CD14-positive monocyte (primary cell): ENCODE measurements around the gene ZNF488. TPM values are rescaled to one million over a fixed set of nuclear protein-coding genes. Genes with fewer than 3 reads are reported as not detected.

Experiments used
- DNase-seq, 3 donors: peaks; one replicate each; pipeline ENCODE4 v3.0.0-alpha.2; 2011 to 2022
- H2AFZ ChIP-seq: 2 replicates; pipeline ENCODE4 v1.6.0; 2012; ENCODE audit warnings: mild to moderate bottlenecking, low read depth, low read length, inconsistent platforms; ENCODE audit not compliant: insufficient read depth, poor library complexity, severe bottlenecking
- H3K27ac ChIP-seq, 2 donors: 1 replicate in 1 of 2; 2 replicates in 1 of 2; pipeline ENCODE4 v1.5.1; 2012 to 2013; ENCODE audit warnings: low read length in 2 of 2, control low read depth in 1 of 2, inconsistent platforms in 1 of 2, low read depth in 1 of 2, mild to moderate bottlenecking in 1 of 2
- H3K27me3 ChIP-seq, 2 donors: one replicate each; pipeline versions ENCODE4 v1.6.0 to v1.6.1; 2011 to 2013; ENCODE audit warnings: low read length in 2 of 2; ENCODE audit not compliant: control insufficient read depth in 2 of 2, insufficient read depth in 2 of 2
- H3K36me3 ChIP-seq, 2 donors: replicated peaks in 1 of 2; 1 replicate in 1 of 2; 2 replicates in 1 of 2; pipeline versions ENCODE4 v1.5.1 to v1.6.1; 2012 to 2013; ENCODE audit warnings: low read length in 2 of 2, control low read depth in 1 of 2, inconsistent platforms in 1 of 2, mild to moderate bottlenecking in 1 of 2; ENCODE audit not compliant: insufficient read depth in 2 of 2, control insufficient read depth in 1 of 2
- H3K4me1 ChIP-seq, 2 donors: 1 replicate in 1 of 2; 2 replicates in 1 of 2; pipeline versions ENCODE4 v1.5.1 to v1.6.1; 2012 to 2013; ENCODE audit warnings: low read length in 2 of 2, control low read depth in 1 of 2, inconsistent platforms in 1 of 2, mild to moderate bottlenecking in 1 of 2, moderate library complexity in 1 of 2; ENCODE audit not compliant: insufficient read depth in 2 of 2, control insufficient read depth in 1 of 2
- H3K4me2 ChIP-seq: replicated peaks from 2 replicates; pipeline ENCODE3; 2012; ENCODE audit warnings: low read length, moderate library complexity, mild to moderate bottlenecking; ENCODE audit not compliant: poor library complexity, severe bottlenecking; ENCODE audit errors: extremely low read depth
- H3K4me3 ChIP-seq, 3 experiments: fragments of 200-600 bp in 1 of 3; sonication (generic) in 1 of 3; replicated peaks in 1 of 3; 1 replicate in 2 of 3; 2 replicates in 1 of 3; pipeline ENCODE4 v1.5.1; 2011 to 2013; ENCODE audit warnings: low read length in 3 of 3, mild to moderate bottlenecking in 3 of 3, control low read depth in 2 of 3, low read depth in 2 of 3, inconsistent platforms in 1 of 3, moderate library complexity in 1 of 3
- H3K79me2 ChIP-seq: 2 replicates; pipeline ENCODE4 v1.6.0; 2012; ENCODE audit warnings: mild to moderate bottlenecking, control low read depth, inconsistent platforms, low read length, moderate library complexity; ENCODE audit not compliant: insufficient read depth
- H3K9ac ChIP-seq: 2 replicates; pipeline ENCODE4 v1.6.0; 2017; ENCODE audit warnings: low read length, mild to moderate bottlenecking; ENCODE audit not compliant: insufficient read depth, poor library complexity, severe bottlenecking
- H3K9me3 ChIP-seq, 2 donors: replicated peaks in 1 of 2; 1 replicate in 1 of 2; 2 replicates in 1 of 2; pipeline versions ENCODE4 v1.5.1 to v1.6.1; 2012 to 2013; ENCODE audit warnings: low read length in 2 of 2, control low read depth in 1 of 2; ENCODE audit not compliant: control insufficient read depth in 1 of 2, insufficient read depth in 1 of 2
- H4K20me1 ChIP-seq: 2 replicates; pipeline ENCODE4 v1.6.0; 2012; ENCODE audit warnings: mild to moderate bottlenecking, low read length, control low read depth, moderate library complexity; ENCODE audit not compliant: insufficient read depth
- H3K27ac Mint-ChIP-seq, 7 donors: one replicate each; pipeline ENCODE4 v1.8.0; 2020; ENCODE audit warnings: mild to moderate bottlenecking in 7 of 7, mixed read lengths in 7 of 7, moderate library complexity in 6 of 7, inconsistent platforms in 2 of 7
- H3K27me3 Mint-ChIP-seq, 3 donors: one replicate each; pipeline ENCODE4 v1.8.0; 2021 to 2022; ENCODE audit warnings: low read depth in 3 of 3, mild to moderate bottlenecking in 3 of 3, mixed read lengths in 3 of 3, moderate library complexity in 3 of 3, inconsistent platforms in 1 of 3
- H3K36me3 Mint-ChIP-seq, 2 donors: one replicate each; pipeline ENCODE4 v1.8.0; 2020; ENCODE audit warnings: mixed read lengths in 2 of 2, inconsistent platforms in 1 of 2, mild to moderate bottlenecking in 1 of 2
- H3K4me1 Mint-ChIP-seq: one replicate; pipeline ENCODE4 v1.8.0; 2020; ENCODE audit warnings: mild to moderate bottlenecking, mixed read lengths
- H3K4me3 Mint-ChIP-seq, 2 donors: one replicate each; pipeline ENCODE4 v1.8.0; 2020; ENCODE audit warnings: mild to moderate bottlenecking in 2 of 2, mixed read lengths in 2 of 2, moderate library complexity in 1 of 2
- H3K9me3 Mint-ChIP-seq, 7 donors: one replicate each; pipeline ENCODE4 v1.8.0; 2020 to 2022; ENCODE audit warnings: mixed read lengths in 7 of 7, mild to moderate bottlenecking in 6 of 7, moderate library complexity in 6 of 7, inconsistent platforms in 2 of 7
- WGBS: methylation state at CpG from one replicate; pipeline ENCODE4 v1.1.5; 2013; ENCODE audit warnings: missing lambda C conversion rate; ENCODE audit not compliant: insufficient coverage; 5-methylcytosine and 5-hydroxymethylcytosine counted together
- intact Hi-C, 2 donors: fragments of 100-400 bp; cut with micrococcal nuclease; formaldehyde crosslinking; loops; one replicate each; pipeline versions ENCODE4 v1.15.0 to v1.15.1; 2023
- polyA plus RNA-seq, 3 donors: library from polyadenylated mRNA; depleted of rRNA in 1 of 3; unstranded in 2 of 3; stranded (reverse) in 1 of 3; fragments of 300-500 nt in 2 of 3; fragments of >200 nt in 1 of 3; fragmentation: Illumina TruSeq in 2 of 3; gene quantifications; 1 replicate in 2 of 3; 2 replicates in 1 of 3; pipeline ENCODE4 v1.2.3, GENCODE V29; 2012 to 2021
- TF ChIP-seq, protein P1 (sequence below): fragments of 200-600 bp; IDR thresholded peaks from one replicate; pipeline ENCODE4 v1.8.0; 2022; ENCODE audit warnings: antibody characterized with exemption, mild to moderate bottlenecking

ZNF488 gene
- polyA plus RNA-seq, 3 donors: not detected

DNA sequence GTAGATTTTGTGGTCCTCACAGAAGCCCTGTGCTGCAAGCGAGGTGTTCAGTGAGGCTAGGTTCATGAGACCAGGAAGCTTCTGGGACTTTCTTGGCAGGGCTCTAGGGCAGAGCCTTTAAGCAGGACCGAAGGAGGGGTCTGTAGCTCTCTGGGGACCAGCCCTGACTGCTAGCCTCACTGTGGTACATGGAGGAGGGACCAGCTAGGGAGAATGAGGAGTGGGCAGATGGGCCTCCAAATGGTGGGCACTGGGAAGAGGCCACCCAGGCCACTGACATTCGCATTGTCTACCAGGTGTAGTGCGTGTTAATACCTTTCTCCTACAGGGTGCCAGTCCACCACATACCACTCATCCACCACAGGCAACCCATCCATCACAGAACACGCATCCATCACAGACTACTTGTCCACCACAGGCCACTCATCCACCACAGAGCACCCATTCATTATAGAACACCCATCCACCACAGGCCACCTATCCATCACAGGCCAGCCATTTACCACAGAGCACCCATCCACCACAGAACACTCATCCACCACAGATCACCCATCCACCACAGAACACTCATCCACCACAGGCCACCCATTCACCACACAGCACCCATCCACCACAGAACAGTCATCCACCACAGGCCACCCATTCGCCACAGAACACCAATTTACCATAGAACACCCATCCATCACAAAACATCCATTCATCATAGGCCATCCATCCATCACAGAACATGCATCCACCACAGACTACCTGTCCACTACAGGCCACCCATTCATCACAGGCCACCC lies 31.6 kb upstream of the ZNF488 start:
- TF ChIP-seq, protein P1, sequence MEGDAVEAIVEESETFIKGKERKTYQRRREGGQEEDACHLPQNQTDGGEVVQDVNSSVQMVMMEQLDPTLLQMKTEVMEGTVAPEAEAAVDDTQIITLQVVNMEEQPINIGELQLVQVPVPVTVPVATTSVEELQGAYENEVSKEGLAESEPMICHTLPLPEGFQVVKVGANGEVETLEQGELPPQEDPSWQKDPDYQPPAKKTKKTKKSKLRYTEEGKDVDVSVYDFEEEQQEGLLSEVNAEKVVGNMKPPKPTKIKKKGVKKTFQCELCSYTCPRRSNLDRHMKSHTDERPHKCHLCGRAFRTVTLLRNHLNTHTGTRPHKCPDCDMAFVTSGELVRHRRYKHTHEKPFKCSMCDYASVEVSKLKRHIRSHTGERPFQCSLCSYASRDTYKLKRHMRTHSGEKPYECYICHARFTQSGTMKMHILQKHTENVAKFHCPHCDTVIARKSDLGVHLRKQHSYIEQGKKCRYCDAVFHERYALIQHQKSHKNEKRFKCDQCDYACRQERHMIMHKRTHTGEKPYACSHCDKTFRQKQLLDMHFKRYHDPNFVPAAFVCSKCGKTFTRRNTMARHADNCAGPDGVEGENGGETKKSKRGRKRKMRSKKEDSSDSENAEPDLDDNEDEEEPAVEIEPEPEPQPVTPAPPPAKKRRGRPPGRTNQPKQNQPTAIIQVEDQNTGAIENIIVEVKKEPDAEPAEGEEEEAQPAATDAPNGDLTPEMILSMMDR: no peak

DNA sequence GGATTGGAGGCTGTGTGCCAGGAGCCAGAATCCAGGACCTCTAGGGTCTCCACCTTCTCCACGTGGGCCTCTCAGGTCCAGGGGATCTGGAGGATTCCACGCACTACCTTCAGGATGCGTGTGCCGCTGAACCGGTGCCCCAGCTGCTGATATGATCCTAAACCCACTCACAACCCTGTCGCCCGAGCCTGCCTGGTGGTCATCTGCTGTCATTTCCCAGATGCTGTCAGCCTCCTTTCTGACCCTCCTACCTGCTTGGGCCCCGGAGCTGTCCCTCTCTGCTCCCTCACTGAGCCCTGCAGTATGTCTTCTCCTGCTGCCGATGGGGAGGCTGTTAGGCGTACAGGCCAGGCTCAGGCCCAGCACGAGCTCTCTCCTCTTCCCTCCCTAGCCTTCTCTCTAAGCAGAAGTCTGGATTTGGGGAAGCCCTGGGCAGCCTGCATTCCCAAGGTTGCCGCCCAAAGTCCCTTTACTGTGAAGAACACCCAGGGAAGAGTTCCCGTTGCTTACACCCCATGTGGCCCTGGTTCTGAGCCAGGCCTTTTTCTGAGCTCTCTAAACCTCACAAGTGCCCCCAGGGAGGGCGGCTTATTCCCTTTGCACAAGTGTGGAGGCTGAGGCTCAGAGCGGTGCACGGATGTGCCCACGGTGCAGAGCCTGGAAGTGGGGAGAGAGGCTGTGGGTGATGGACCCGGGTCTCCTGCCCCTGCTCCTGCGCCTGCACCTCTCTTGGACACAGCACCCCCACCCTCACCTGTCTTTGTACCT lies 30.8 kb upstream of the ZNF488 start:
- H3K27ac Mint-ChIP-seq: peak overlapping the region in 1 of 7 donors; percentile 33
- 87% methylated on average over 12 of the region's 19 CpGs for WGBS
- TF ChIP-seq, protein P1: no peak
- peaks cover 7% of the 10 kb centered on the region for H3K4me1 Mint-ChIP-seq
- Histone ChIP-seq H3K79me2 (no peaks in the 10 kb centered on the region), H3K4me1 (peaks cover 3 to 4% of the 10 kb centered on the region in 2 donors), H3K4me3 (no peak overlapping the region), H3K27me3 (no peaks in the 10 kb centered on the region), H3K9ac (no peak overlapping the region), H2AFZ (no peak overlapping the region), H3K4me2 (no peak overlapping the region), H3K27ac (no peak overlapping the region), H3K36me3 (no peaks in the 10 kb centered on the region), H4K20me1 (no peaks in the 10 kb centered on the region), H3K9me3 (no peaks in the 10 kb centered on the region)
- intact Hi-C loops: no loop called here
- H3K9me3 Mint-ChIP-seq: no peaks in the 10 kb centered on the region
- no peak for DNase-seq
- H3K4me3 Mint-ChIP-seq: no peak overlapping the region
- no peaks in the 10 kb centered on the region for H3K36me3 Mint-ChIP-seq
- H3K27me3 Mint-ChIP-seq: peaks cover 0 to 4% (median 2%) of the 10 kb centered on the region in 3 donors

More for the DNA sequence above, 31.6 kb upstream of the ZNF488 start:
- H3K79me2 ChIP-seq: no peaks in the 10 kb centered on the region
- H3K36me3 ChIP-seq: no peaks in the 10 kb centered on the region
- H2AFZ ChIP-seq: no peak overlapping the region
- no peaks in the 10 kb centered on the region for H4K20me1 ChIP-seq
- no peak overlapping the region for H3K9ac ChIP-seq
- H3K4me1 ChIP-seq: no peaks in the 10 kb centered on the region
- H3K36me3 Mint-ChIP-seq: no peaks in the 10 kb centered on the region
- H3K27me3 ChIP-seq: no peaks in the 10 kb centered on the region
- H3K9me3 Mint-ChIP-seq: no peaks in the 10 kb centered on the region
- 98% methylated on average over 6 of the region's 6 CpGs for WGBS
- H3K4me2 ChIP-seq: no peak overlapping the region
- no peak overlapping the region for H3K4me3 Mint-ChIP-seq
- no peak for DNase-seq
- H3K4me1 Mint-ChIP-seq: no peaks in the 10 kb centered on the region
- no peaks in the 10 kb centered on the region for H3K9me3 ChIP-seq
- H3K4me3 ChIP-seq: no peak overlapping the region
- peaks cover 0 to 4% (median 2%) of the 10 kb centered on the region in 3 donors for H3K27me3 Mint-ChIP-seq
- intact Hi-C loops: no loop called here
- no peak overlapping the region for H3K27ac Mint-ChIP-seq
- no peak overlapping the region for H3K27ac ChIP-seq
